OCI-LY1 (cell line): ENCODE measurements around the gene ISOC1.
A peak's percentile ranks its signal among the peaks of the same experiment; 100 is the strongest.

Source experiments
- H2AFZ ChIP-seq: fragments of 200-600 bp; sonication (generic), shearing (Covaris generic); 2 replicates; pipeline ENCODE4 v1.6.0; 2014; ENCODE audit warnings: antibody characterized with exemption, mild to moderate bottlenecking, low read length
- H3F3A ChIP-seq: fragments of 200-600 bp; sonication (generic), shearing (Covaris generic); 2 replicates; pipeline ENCODE4 v1.6.0; 2014; ENCODE audit warnings: mild to moderate bottlenecking, antibody characterized with exemption, low read length, moderate library complexity; ENCODE audit not compliant: insufficient read depth
- H3K27ac ChIP-seq: fragments of 200-600 bp; sonication (generic); 2 replicates; pipeline ENCODE4 v1.5.1; 2014; ENCODE audit warnings: low read length, mixed run types, mild to moderate bottlenecking, low read depth; ENCODE audit not compliant: poor library complexity, severe bottlenecking
- H3K27me3 ChIP-seq: fragments of 200-600 bp; sonication (generic); 2 replicates; pipeline ENCODE4 v1.6.0; 2014; ENCODE audit warnings: antibody characterized with exemption, mild to moderate bottlenecking, low read length, moderate library complexity; ENCODE audit not compliant: insufficient read depth
- H3K36me3 ChIP-seq: fragments of 200-600 bp; sonication (generic); 2 replicates; pipeline ENCODE4 v1.6.1; 2014; ENCODE audit warnings: mild to moderate bottlenecking, antibody characterized with exemption, low read length, moderate library complexity, mixed read lengths; ENCODE audit not compliant: insufficient read depth
- H3K4me1 ChIP-seq: fragments of 200-600 bp; sonication (generic); 2 replicates; pipeline ENCODE4 v1.5.1; 2014; ENCODE audit warnings: mild to moderate bottlenecking, low read length, moderate library complexity; ENCODE audit not compliant: insufficient read depth, severe bottlenecking
- H3K4me2 ChIP-seq: fragments of 200-600 bp; sonication (generic), shearing (Covaris generic); 2 replicates; pipeline ENCODE4 v1.6.1; 2014; ENCODE audit warnings: low read length
- H3K4me3 ChIP-seq: fragments of 200-600 bp; sonication (generic); 2 replicates; pipeline ENCODE4 v1.5.1; 2014; ENCODE audit warnings: low read length, low read depth, mild to moderate bottlenecking, mixed read lengths; ENCODE audit not compliant: poor library complexity, severe bottlenecking
- H3K79me2 ChIP-seq: fragments of 200-600 bp; shearing (Covaris generic); 2 replicates; pipeline ENCODE4 v1.6.1; 2016; ENCODE audit warnings: mixed run types, low read length, mixed read lengths; ENCODE audit not compliant: insufficient read depth
- H3K9ac ChIP-seq: fragments of 200-600 bp; sonication (generic), shearing (Covaris generic); 2 replicates; pipeline ENCODE4 v1.6.1; 2014; ENCODE audit warnings: mild to moderate bottlenecking, low read length, mixed read lengths
- H3K9me2 ChIP-seq: fragments of 200-600 bp; sonication (generic), shearing (Covaris generic); 2 replicates; pipeline ENCODE4 v1.6.1; 2014; ENCODE audit warnings: low read depth, mild to moderate bottlenecking, low read length, mixed read lengths
- H3K9me3 ChIP-seq: fragments of 200-600 bp; shearing (Covaris generic); 2 replicates; pipeline ENCODE4 v1.6.1; 2014; ENCODE audit warnings: low read length, mixed read lengths
- H4K20me1 ChIP-seq: fragments of 200-600 bp; sonication (generic), shearing (Covaris generic); 2 replicates; pipeline ENCODE4 v1.6.0; 2016; ENCODE audit warnings: mild to moderate bottlenecking, low read length; ENCODE audit not compliant: insufficient read depth
- CTCF ChIP-seq: fragments of 200-600 bp; sonication (generic), shearing (Covaris generic); IDR thresholded peaks from 2 replicates; pipeline ENCODE4 v1.5.1; 2017; ENCODE audit warnings: mild to moderate bottlenecking, antibody characterized with exemption, low read length, moderate library complexity, mixed read lengths
- EZH2 ChIP-seq: fragments of 200-600 bp; sonication (generic), shearing (Covaris generic); IDR thresholded peaks from 2 replicates; pipeline ENCODE4 v1.8.0; 2017; ENCODE audit warnings: borderline replicate concordance, mixed run types, mild to moderate bottlenecking, antibody characterized with exemption, low read length, moderate library complexity, mixed read lengths

The ISOC1 gene

DNA sequence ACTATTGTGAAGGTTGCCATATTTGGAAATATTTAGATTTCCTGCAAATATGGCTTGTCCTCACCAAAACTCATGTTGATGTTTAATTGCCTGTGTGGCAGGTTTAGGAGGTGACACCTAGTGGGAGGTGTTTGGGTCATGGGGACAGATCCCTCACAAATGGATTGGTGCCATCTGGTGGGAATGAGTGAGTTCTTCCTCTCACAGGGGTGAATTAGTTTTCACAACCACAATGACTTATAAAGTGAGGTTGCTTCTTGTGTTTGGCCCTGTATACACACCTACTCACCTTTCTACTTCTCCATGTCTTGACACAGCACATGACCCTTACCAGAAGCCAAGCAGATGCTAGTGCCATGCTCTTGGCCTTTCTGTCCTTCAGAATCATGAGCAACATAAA, 41.1 kb downstream of the ISOC1 start:
- TF ChIP-seq EZH2 (no peak), CTCF (peak; percentile 39; the same call in 1 of the 2 replicates)
- H3K79me2 ChIP-seq, result no peaks in the 10 kb centered on the region
- H3K9ac ChIP-seq, result no peak overlapping the region
- H3K4me2 ChIP-seq, result no peak overlapping the region
- H3K4me1 ChIP-seq, result no peaks in the 10 kb centered on the region
- no peaks in the 10 kb centered on the region for H3F3A ChIP-seq
- H2AFZ ChIP-seq, result no peak overlapping the region
- no peaks in the 10 kb centered on the region for H3K36me3 ChIP-seq
- H4K20me1 ChIP-seq, result no peaks in the 10 kb centered on the region
- no peaks in the 10 kb centered on the region for H3K27me3 ChIP-seq
- H3K27ac ChIP-seq, result no peak overlapping the region
- H3K9me2 ChIP-seq, result no peaks in the 10 kb centered on the region
- no peaks in the 10 kb centered on the region for H3K9me3 ChIP-seq
- H3K4me3 ChIP-seq, result no peak overlapping the region

DNA sequence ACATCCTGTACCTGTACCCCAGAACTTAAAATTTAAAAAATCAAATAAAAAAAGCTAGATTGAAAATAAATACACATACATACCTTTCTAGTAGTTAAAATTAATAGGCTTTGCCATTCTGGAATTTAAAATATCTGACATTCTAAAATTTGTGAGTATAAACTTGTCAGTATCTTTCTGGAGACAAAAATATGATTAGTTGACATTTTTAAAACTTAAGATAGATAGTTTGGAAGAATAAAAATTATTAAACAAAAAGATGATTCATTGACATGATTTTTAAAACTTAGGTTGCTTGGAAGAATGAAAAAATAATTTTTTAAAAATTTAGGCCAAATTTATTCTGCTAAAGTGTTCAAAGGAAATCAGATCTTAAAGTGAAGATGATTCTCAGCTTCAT, 43.1 kb downstream of the ISOC1 start:
- H3F3A ChIP-seq, result no peaks in the 10 kb centered on the region
- no peaks in the 10 kb centered on the region for H3K27me3 ChIP-seq
- no peaks in the 10 kb centered on the region for H3K36me3 ChIP-seq
- no peak overlapping the region for H2AFZ ChIP-seq
- H3K79me2 ChIP-seq, result no peaks in the 10 kb centered on the region
- no peak overlapping the region for H3K9ac ChIP-seq
- H3K9me2 ChIP-seq, result no peaks in the 10 kb centered on the region
- H3K4me1 ChIP-seq, result no peaks in the 10 kb centered on the region
- TF ChIP-seq CTCF (no peak), EZH2 (no peak)
- H4K20me1 ChIP-seq, result no peaks in the 10 kb centered on the region
- no peak overlapping the region for H3K4me3 ChIP-seq
- no peaks in the 10 kb centered on the region for H3K9me3 ChIP-seq
- H3K4me2 ChIP-seq, result no peak overlapping the region
- H3K27ac ChIP-seq, result no peak overlapping the region

DNA sequence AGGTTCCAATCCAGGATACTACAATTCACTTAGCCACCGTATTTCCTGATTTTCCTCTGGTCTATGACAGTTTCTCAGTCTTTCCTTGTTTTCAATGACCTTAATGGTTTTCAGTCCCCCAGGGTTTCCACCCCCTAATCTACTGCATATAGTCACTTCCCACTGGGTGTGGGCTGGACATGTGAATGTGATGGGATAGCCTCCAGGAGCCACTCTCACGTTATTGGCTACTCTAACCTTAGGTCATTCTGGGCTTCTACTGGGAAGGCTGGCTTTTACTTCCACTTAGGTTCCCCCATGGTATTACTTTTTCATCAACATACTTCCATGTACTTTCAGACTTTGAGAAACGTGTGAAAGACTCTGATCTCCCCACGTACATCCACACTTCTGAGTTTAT, 46.5 kb downstream of the ISOC1 start:
- Histone ChIP-seq H3K79me2 (no peaks in the 10 kb centered on the region), H3K36me3 (no peaks in the 10 kb centered on the region), H3K4me1 (no peaks in the 10 kb centered on the region), H3K9me3 (no peaks in the 10 kb centered on the region), H3K4me3 (no peak overlapping the region), H3F3A (no peaks in the 10 kb centered on the region), H4K20me1 (no peaks in the 10 kb centered on the region), H3K27me3 (no peaks in the 10 kb centered on the region), H2AFZ (no peak overlapping the region), H3K4me2 (no peak overlapping the region), H3K9me2 (no peaks in the 10 kb centered on the region), H3K27ac (no peak overlapping the region), H3K9ac (no peak overlapping the region)
- TF ChIP-seq EZH2, result no peak
- TF ChIP-seq CTCF, result no peak
